ENCODE measurements around the gene DNAJB14. TPM values are rescaled to one million over a fixed set of nuclear protein-coding genes. Genes with fewer than 3 reads are reported as not detected.

DNAJB14 gene
- total and polyA plus RNA-seq, 2 experiments from 2014 or later: 30.4 to 44.7 TPM

DNA sequence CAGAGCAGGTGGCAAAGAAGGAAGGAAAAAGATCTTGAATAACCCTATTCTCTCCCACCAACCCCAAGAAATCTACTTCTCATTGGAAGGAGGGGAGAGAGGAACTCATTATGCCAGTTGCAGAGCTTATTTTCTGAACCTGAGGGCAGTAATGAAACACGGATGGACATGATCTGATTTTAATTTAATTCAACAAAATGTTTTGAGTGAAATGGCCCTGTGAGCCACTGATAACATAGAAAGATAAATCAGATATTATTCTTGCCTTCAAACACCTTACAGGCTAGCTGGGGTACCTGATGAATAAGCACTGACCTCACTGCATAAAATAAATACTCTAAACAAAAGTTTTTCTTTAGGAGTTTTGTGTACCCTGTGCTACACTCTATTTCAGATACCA is 99.5 kb downstream of the DNAJB14 start:
- Histone ChIP-seq H3K4me1 (ENCODE audit: insufficient read depth) (no peaks in the 10 kb centered on the region), H3K9ac (no peak overlapping the region), H3K27ac (no peak overlapping the region), H3K36me3 (ENCODE audit: low read depth) (no peaks in the 10 kb centered on the region), H2AFZ (no peak overlapping the region), H3K9me2 (ENCODE audit: insufficient read depth) (no peaks in the 10 kb centered on the region), H3K79me2 (ENCODE audit: insufficient read depth) (no peaks in the 10 kb centered on the region), H3K9me3 (ENCODE audit: low read depth) (no peaks in the 10 kb centered on the region), H3K4me2 (ENCODE audit: unreplicated experiment) (no peak overlapping the region), H3K27me3 (replicated peaks; ENCODE audit: insufficient read depth) (no peaks in the 10 kb centered on the region), H3F3A (ENCODE audit: insufficient read depth) (no peaks in the 10 kb centered on the region), H3K4me3 (no peak overlapping the region), H4K20me1 (ENCODE audit: insufficient read depth) (no peaks in the 10 kb centered on the region)
- in situ Hi-C loops (cut with MboI): no loop called here
- WGBS, 2 experiments (ENCODE audit: low coverage in 1 of 2, low lambda C conversion rate in 2 of 2, missing lambda C conversion rate in 2 of 2): 29 to 38% methylated on average over 1 of the region's 1 CpG
- TF ChIP-seq EZH2phosphoT487 (IDR thresholded peaks at IDR 0.05; ENCODE audit: insufficient read depth, low read depth): no peak
- TF ChIP-seq EZH2 (IDR thresholded peaks at IDR 0.05; ENCODE audit: insufficient read depth, poor library complexity, severe bottlenecking): no peak
- no peak for DNase-seq

Other genes with a start within 250 kb of the DNAJB14 start
- not detected in 2 replicates for gene DAPP1, start 129.8 kb downstream of the DNAJB14 start, total RNA-seq (2014; rRNA removed; shearing (Covaris generic))
- gene DAPP1, start 129.8 kb downstream of the DNAJB14 start, polyA plus RNA-seq (2016; fragmentation: Nextera tagmentation; extraction: Ambion mirVana): 0.13 TPM in 1 of 2 replicates, not detected in the other
- gene LAMTOR3, start 52.2 kb downstream of the DNAJB14 start, total RNA-seq (2014; rRNA removed; shearing (Covaris generic)): 47.0 and 68.1 TPM in 2 replicates
- 59.7 and 64.3 TPM in 2 replicates for gene LAMTOR3, start 52.2 kb downstream of the DNAJB14 start, polyA plus RNA-seq (2016; fragmentation: Nextera tagmentation; extraction: Ambion mirVana)
- 189 and 327 TPM in 2 replicates for gene H2AZ1, start 3.7 kb upstream of the DNAJB14 start, total RNA-seq (2014; rRNA removed; shearing (Covaris generic))
- gene H2AZ1, start 3.7 kb upstream of the DNAJB14 start, polyA plus RNA-seq (2016; fragmentation: Nextera tagmentation; extraction: Ambion mirVana): 454 and 468 TPM in 2 replicates
- 2.3 and 3.2 TPM in 2 replicates for gene DDIT4L, start 243.8 kb upstream of the DNAJB14 start, total RNA-seq (2014; rRNA removed; shearing (Covaris generic))
- gene DDIT4L, start 243.8 kb upstream of the DNAJB14 start, polyA plus RNA-seq (2016; fragmentation: Nextera tagmentation; extraction: Ambion mirVana): 3.5 and 3.7 TPM in 2 replicates

Measured in GM23248 (cell line).